GM21390 (cell line): ENCODE results near the gene CLEC17A.

Source experiments
- ATAC-seq: cut with Tn5 transposase; IDR thresholded peaks from one replicate; pipeline ENCODE4 v1.9.1; 2021; ENCODE audit not compliant: unreplicated experiment

The CLEC17A gene

GRCh38 chr19:14650161-14650560, 67.3 kb downstream of the CLEC17A start:
- no peak for ATAC-seq

DNA sequence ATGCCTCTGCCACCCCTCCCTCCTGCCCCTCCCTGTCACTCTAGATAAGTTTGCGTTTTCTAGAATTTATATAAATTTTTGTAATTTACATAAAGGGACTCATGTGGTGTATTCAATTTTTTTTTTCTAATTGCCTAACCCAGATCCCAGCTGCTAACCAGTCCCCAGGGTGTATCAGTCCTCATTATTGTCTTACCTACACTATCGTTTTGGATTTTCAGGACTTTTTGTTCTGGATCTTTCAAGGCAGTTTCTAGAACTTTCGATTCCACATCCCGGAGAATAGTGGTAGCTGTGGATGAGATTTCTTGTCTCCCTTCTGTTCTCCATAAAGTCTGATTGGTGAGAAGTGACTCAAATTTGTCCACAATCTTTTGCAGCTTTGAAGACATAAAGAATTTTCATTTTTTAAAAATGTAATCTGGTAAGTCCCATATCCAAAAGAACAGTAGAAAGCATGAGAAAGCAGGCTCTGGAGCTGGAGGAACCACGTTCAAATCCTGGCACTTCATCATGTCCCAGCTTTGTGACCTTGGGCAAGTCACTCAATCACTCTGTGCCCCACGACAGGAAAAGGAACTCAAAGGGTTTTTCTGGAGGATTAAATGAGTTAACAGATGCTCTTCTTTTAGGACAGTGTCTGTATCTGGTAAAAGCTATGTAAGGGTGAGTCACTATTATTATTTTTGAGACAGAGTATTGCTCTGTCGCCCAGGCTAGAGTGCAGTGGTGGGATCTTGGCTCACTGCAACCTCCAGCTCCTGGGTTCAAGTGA, 72.1 kb downstream of the CLEC17A start:
- ATAC-seq = no peak

DNA sequence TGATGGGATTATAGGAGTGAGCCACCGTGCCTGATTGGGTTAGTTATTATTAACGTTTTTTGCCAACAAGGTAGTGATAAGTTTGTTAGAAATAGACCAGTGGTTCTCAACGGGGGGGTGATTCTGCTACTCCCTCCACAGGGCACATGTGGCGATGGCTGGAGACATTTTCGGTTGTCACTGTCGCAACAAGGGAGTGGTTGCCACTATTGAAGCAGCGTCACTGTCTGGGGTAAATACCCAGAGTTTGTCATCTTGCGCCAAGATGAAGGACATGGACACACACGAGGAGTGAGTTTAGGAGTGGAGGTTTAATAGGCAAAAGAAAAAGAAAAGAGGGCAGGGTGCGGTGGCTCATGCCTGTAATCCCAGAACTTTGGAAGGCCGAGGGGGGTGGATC, 72.8 kb downstream of the CLEC17A start:
- no peak for ATAC-seq

DNA sequence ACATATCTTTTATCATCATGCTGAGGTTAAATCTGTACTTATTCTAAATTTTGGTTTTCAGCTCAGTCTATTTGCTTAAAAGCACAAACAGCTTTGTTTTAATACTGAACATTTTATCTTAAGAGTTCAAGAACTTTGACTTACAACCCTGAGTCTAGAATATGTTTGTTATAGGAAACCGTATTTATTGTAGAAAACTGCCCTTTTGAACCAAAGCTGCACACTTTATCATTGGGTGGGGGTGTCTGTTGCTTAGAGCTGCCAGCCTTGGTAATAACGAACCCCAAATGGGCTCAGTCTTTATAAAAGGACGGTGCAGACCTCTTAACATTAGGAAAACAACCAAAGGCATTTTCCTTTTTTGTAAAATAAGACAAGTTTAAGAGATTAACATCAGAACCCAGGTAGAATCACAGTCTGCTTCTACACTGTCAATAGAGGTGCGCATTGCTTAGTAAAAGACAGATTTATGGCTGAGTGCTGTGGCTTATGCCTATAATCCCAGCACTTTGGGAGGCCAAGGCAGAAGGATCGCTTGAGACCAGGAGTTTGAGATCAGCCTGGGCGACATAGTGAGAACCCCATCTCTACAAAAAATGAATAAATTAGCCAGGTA, 77.1 kb downstream of the CLEC17A start:
- ATAC-seq = no peak

- ATAC-seq = no peak
These were observed 78.6 kb downstream of the CLEC17A start for GRCh38 chr19:14661372-14661924.
